IPS-18c (cell line): ENCODE results near the gene BAMBI.

Experiments used
- H3K4me3 ChIP-seq: 2 replicates; pipeline ENCODE4 v1.7.0; 2013; ENCODE audit warnings: low read depth, mild to moderate bottlenecking, low read length, moderate library complexity; ENCODE audit not compliant: insufficient read depth
- H3K9me3 ChIP-seq: one replicate; pipeline ENCODE4 v1.6.1; 2013; ENCODE audit warnings: mild to moderate bottlenecking, low read length, moderate library complexity; ENCODE audit not compliant: control insufficient read depth, insufficient read depth

Gene BAMBI

GRCh38 chr10:28686835-28687682 is 9.7 kb downstream of the BAMBI start:
- H3K4me3 ChIP-seq: no peak overlapping the region

GRCh38 chr10:28687683-28688001 is 10.3 kb downstream of the BAMBI start:
- no peak overlapping the region for H3K4me3 ChIP-seq
- H3K9me3 ChIP-seq: no peaks in the 10 kb centered on the region

More at GRCh38 chr10:28686835-28687682, 9.7 kb downstream of the BAMBI start:
- no peaks in the 10 kb centered on the region for H3K9me3 ChIP-seq

GRCh38 chr10:28690545-28690944 is 13.2 kb downstream of the BAMBI start:
- H3K9me3 ChIP-seq: no peaks in the 10 kb centered on the region

GRCh38 chr10:28691187-28691694 is 13.9 kb downstream of the BAMBI start:
- no peak overlapping the region for H3K4me3 ChIP-seq
- H3K9me3 ChIP-seq: no peaks in the 10 kb centered on the region

More at GRCh38 chr10:28690545-28690944, 13.2 kb downstream of the BAMBI start:
- H3K4me3 ChIP-seq: no peak overlapping the region

- Histone ChIP-seq H3K4me3 (no peak overlapping the region), H3K9me3 (no peaks in the 10 kb centered on the region)
Measured at GRCh38 chr10:28692050-28692449, 14.7 kb downstream of the BAMBI start.

- Histone ChIP-seq H3K4me3 (no peak overlapping the region), H3K9me3 (no peaks in the 10 kb centered on the region)
Measured at GRCh38 chr10:28694530-28694929, 17.2 kb downstream of the BAMBI start.

GRCh38 chr10:28698075-28698474 is 20.8 kb downstream of the BAMBI start:
- no peaks in the 10 kb centered on the region for H3K9me3 ChIP-seq
- no peak overlapping the region for H3K4me3 ChIP-seq

GRCh38 chr10:28704464-28705161 is 27.3 kb downstream of the BAMBI start:
- H3K4me3 ChIP-seq: no peak overlapping the region
- no peaks in the 10 kb centered on the region for H3K9me3 ChIP-seq

GRCh38 chr10:28705472-28705871 is 28.2 kb downstream of the BAMBI start:
- no peaks in the 10 kb centered on the region for H3K9me3 ChIP-seq

GRCh38 chr10:28709001-28709710 is 31.8 kb downstream of the BAMBI start:
- no peak overlapping the region for H3K4me3 ChIP-seq

More at GRCh38 chr10:28705472-28705871, 28.2 kb downstream of the BAMBI start:
- no peak overlapping the region for H3K4me3 ChIP-seq

GRCh38 chr10:28710202-28710886 is 33.0 kb downstream of the BAMBI start:
- Histone ChIP-seq H3K9me3 (peaks cover 2% of the 10 kb centered on the region), H3K4me3 (no peak overlapping the region)

More at GRCh38 chr10:28709001-28709710, 31.8 kb downstream of the BAMBI start:
- peaks cover 2% of the 10 kb centered on the region for H3K9me3 ChIP-seq

GRCh38 chr10:28711041-28711440 is 33.7 kb downstream of the BAMBI start:
- Histone ChIP-seq H3K4me3 (no peak overlapping the region), H3K9me3 (peaks cover 2% of the 10 kb centered on the region)

- Histone ChIP-seq H3K4me3 (no peak overlapping the region), H3K9me3 (peaks cover 2% of the 10 kb centered on the region)
Measured at GRCh38 chr10:28711776-28712175, 34.5 kb downstream of the BAMBI start.

- Histone ChIP-seq H3K9me3 (peaks cover 2% of the 10 kb centered on the region), H3K4me3 (no peak overlapping the region)
Measured at GRCh38 chr10:28713626-28714352, 36.5 kb downstream of the BAMBI start.

GRCh38 chr10:28714401-28715053 is 37.2 kb downstream of the BAMBI start:
- H3K9me3 ChIP-seq: peaks cover 4% of the 10 kb centered on the region
- H3K4me3 ChIP-seq: no peak overlapping the region

GRCh38 chr10:28715246-28715645 is 37.9 kb downstream of the BAMBI start:
- no peak overlapping the region for H3K4me3 ChIP-seq
- H3K9me3 ChIP-seq: peaks cover 4% of the 10 kb centered on the region
